Fibroblast of villous mesenchyme (primary cell): ENCODE data around the gene P3H2. TPM values are rescaled to one million over a fixed set of nuclear protein-coding genes. Genes with fewer than 3 reads are reported as not detected.

Source experiments
- DNase-seq: peaks from one replicate; pipeline ENCODE4 v3.0.0-alpha.2; 2010; ENCODE audit warnings: low read depth
- H3K4me3 ChIP-seq: 2 replicates; pipeline ENCODE4 v1.5.1; 2011; ENCODE audit warnings: low read depth, mild to moderate bottlenecking, low read length
- total RNA-seq: library from RNA; depleted of rRNA; stranded (reverse); fragments of >200 nt; gene quantifications from 2 replicates; pipeline ENCODE4 v1.2.3, GENCODE V29; 2012
- TF ChIP-seq, protein P1 (sequence below): IDR thresholded peaks from 2 replicates; pipeline ENCODE4 v1.5.1; 2012; ENCODE audit warnings: low read depth, mild to moderate bottlenecking, low read length; ENCODE audit not compliant: insufficient read depth

Gene P3H2
- total RNA-seq, 1 donor, result 51.8 TPM

DNA sequence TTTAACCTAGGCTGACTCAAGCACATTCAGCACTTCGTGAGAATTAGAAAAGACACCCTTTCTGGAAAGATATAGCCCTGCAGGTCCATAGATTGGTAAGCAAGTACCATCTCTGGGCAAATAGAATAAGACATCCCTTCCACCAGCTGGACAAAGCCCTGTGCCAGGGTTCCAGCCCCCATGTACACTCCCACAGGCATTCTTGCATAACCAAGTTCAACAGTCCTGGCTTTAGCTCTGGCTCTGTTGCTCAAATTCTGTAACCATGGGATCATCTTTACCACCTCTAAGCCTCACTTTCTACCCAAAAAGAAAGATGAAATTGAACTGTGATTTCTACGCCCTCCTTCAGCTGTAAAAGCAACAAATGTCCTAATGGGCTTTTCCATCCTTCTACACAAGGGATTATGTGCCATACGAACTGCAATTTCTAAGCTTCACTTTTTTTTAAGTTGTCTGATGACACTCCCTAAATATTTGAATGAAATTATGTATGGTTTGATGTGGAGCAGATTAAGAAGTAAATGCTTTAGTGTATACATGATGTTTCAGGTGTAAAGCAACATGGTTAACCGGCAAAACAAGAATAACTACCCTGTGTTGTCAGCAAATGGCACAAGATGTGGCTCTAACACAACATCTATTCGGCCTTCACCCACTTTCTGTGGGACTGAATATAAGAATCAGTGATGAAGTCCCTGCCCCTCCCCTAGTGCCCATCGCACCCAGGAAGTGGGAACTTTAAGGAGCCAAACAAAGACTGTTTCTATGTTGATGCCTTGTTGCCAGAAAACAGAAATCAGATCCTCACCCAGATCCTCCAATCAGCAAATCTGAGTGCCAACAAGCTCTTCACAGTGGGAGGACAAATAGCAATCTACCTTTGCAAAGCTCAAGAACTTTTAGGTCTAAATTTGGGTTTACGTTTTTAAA is 165.7 kb downstream of the P3H2 start:
- no peak overlapping the region for H3K4me3 ChIP-seq
- DNase-seq, result no peak
- TF ChIP-seq, protein P1, sequence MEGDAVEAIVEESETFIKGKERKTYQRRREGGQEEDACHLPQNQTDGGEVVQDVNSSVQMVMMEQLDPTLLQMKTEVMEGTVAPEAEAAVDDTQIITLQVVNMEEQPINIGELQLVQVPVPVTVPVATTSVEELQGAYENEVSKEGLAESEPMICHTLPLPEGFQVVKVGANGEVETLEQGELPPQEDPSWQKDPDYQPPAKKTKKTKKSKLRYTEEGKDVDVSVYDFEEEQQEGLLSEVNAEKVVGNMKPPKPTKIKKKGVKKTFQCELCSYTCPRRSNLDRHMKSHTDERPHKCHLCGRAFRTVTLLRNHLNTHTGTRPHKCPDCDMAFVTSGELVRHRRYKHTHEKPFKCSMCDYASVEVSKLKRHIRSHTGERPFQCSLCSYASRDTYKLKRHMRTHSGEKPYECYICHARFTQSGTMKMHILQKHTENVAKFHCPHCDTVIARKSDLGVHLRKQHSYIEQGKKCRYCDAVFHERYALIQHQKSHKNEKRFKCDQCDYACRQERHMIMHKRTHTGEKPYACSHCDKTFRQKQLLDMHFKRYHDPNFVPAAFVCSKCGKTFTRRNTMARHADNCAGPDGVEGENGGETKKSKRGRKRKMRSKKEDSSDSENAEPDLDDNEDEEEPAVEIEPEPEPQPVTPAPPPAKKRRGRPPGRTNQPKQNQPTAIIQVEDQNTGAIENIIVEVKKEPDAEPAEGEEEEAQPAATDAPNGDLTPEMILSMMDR, result no peak

DNA sequence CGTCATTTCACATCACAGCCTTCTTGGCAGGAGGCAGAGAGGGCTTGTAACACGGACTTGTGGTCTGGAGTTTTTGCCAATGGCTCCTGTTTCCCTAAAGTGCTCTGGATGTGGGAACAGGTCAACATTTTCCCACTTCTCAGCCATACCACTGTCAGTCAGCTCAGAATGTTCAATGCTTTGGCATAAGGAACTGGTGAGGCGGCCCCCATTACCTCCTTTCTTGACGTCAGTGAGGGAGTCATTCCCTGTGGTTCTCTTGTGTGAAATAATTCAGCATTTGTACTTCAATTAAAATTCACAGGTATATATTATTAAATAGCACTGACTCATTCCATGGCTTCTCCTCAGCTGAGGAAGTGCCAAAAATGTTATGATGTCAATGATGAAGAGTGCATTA is 167.1 kb downstream of the P3H2 start:
- no peak overlapping the region for H3K4me3 ChIP-seq
- TF ChIP-seq, protein P1, result no peak
- no peak for DNase-seq

DNA sequence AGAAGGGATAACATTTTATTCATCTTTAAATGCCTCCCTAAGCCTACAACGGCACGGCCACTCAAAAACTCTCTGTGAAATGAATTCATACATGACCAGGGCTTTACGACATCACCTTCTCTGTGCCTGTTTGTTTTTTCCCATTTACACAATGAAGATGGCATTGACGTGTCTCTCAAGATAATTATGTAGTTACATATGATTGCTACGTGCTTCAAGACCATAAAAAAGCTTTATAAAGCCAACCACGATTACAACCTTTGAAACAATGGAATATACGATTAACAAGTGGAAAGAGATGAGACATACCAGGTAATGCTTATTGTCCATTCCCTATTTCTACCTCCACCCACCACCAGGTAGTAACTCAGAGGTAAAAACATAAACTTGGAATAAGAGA is 168.4 kb downstream of the P3H2 start:
- no peak overlapping the region for H3K4me3 ChIP-seq
- DNase-seq, result no peak
- TF ChIP-seq, protein P1, result no peak

DNA sequence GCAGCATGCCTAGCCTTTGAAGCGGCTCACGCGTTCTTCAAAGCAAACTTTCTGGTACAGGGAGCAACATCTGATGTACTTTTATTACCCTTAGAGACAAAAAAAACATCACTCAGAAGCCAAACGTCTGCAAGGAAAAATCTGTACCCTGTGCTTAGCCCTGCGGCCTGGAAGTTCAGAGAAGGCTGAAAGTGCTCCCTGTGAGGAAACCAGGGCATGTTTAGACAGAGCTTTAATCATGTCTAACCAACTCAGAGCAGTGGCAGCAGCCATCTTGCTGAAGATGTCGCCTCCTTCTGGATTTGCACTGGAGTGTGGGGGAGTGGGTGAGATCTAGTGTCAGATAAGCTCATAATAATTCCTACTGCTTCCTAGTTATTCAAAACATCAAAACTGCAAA is 170.4 kb downstream of the P3H2 start:
- H3K4me3 ChIP-seq, result no peak overlapping the region
- TF ChIP-seq, protein P1, result no peak
- no peak for DNase-seq

DNA sequence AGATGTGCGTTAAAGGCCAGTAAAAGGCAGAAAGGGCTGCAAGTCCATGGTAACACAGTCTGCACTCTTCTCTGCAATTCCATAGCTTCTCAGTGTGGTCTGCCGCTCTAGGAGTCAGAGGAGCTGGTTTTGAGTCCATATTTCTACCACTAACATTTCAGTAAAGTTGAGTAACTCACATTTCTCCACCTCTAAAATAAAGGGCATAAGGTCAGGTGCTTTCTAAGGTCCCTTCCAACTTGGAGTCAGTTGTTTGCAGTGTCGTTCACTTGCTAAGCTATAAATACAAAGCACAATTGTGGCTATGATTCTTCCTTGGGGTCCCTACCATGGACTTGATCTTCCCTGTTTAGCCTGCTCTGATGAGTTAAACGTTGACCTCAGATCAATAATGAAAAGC is 171.1 kb downstream of the P3H2 start:
- TF ChIP-seq, protein P1, result no peak
- DNase-seq, result no peak
- H3K4me3 ChIP-seq, result no peak overlapping the region

DNA sequence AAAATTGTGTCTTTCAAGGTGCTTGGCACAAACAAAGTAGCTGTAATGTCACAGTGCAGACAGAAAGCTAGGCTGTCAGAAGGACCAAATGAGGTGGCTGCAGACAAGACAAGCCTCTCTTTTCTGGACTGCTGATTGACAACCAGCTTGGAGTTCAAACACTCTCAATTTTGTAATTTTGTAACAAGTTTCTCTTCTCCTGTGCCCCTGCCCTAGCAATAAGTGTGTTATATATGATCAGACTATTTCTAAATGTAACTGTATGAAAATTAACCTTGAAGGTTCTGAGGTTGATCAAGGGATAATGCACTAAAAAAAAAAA is 172.0 kb downstream of the P3H2 start:
- H3K4me3 ChIP-seq, result no peak overlapping the region
- TF ChIP-seq, protein P1, result no peak

More for the DNA sequence above, 172.0 kb downstream of the P3H2 start:
- no peak for DNase-seq
